HS-27A (cell line): ENCODE measurements around the gene SPAG17.
"Not testable (repeated sequence)": the region's sequence is repeated elsewhere in the genome, so short reads cannot be mapped to it uniquely, and the experiment has no call there.

ENCODE experiments used
- DNase-seq: peaks from one replicate; pipeline ENCODE4 v3.0.0-alpha.2; 2012; ENCODE audit warnings: low read depth, missing footprints

SPAG17 gene

DNA sequence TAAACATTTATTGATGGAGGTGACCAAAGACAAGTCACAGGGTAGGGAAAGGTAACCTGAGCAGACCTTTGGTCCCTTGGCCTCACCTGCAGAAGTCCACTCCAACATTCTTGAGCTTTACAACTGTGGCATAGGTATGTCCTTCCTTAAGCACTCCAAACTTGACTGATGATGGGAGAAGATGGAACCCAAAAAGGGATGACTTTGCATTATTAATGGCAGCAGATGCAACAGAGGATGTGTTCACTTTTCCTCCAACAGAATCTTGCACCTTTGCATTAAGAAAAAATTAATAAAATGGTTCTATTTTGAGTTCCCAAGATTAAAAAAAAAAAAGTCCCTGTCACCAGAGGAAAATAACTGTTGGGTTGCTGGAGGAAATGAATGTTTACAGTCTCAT is 213.3 kb downstream of the SPAG17 start:
- no peak for DNase-seq

- DNase-seq = no peak
Measured at GRCh38 chr1:117970252-117970651, 214.8 kb downstream of the SPAG17 start.

GRCh38 chr1:117967881-117968280 is 217.1 kb downstream of the SPAG17 start:
- DNase-seq = no peak

GRCh38 chr1:117967477-117967876 is 217.6 kb downstream of the SPAG17 start:
- no peak for DNase-seq

DNA sequence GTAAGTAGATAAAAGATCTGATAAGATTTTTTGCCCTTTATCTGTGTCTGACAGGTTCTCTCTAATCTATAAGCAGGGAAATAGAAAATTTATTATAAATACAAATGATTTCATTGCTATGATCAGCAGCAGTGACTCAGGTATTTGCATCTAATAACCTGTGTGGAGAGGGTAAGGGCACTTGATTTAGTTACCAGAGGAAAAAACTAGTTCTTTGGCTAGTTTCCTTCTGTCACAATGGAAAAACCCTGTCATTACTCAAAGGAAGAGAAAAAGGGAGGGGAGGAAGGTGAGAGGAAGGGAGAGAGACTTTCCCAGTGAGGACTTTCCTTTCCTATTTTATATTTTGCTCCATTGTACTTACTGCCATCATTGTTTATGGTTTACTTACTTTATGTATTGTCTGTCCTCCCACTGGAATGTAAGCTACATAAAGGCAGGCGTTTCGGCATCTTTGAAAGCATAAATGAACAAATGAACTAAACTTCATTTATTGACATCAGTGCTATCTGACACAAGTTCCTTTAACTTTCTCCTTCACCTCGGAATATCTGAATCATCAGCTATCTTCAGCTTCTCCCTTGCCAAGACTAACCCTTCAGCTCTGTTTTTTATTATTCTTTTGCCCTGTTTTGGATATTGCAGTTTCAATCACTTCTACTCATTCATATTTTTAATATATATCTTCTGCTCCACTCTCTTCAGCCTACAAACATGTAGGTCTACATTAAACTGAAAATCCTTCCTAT is 220.6 kb downstream of the SPAG17 start:
- no peak for DNase-seq

DNA sequence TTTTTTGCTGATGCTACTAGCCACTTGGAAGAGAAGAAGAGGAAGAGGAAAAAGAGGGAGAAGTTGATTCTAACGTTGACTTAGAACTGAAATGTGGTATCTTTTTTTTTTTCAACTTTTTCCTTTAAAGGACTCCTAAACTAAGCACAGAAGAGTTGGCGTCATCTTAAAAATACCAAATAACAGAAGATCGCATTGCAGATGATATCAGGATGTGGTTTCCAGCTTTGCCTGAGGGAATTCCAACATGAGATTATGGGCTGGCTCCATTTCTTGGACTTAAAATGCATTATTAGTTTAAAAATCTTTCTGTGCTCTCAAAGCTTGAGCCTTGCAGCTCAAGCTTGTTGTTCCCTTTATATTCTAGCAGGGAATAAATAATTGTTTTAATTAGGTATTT is 225.7 kb downstream of the SPAG17 start:
- no peak for DNase-seq

GRCh38 chr1:117952386-117952785 is 232.6 kb downstream of the SPAG17 start:
- DNase-seq = no peak

GRCh38 chr1:117942293-117942692 is 242.7 kb downstream of the SPAG17 start:
- no peak for DNase-seq

GRCh38 chr1:117933769-117934168 is 251.3 kb downstream of the SPAG17 start:
- DNase-seq = no peak

DNA sequence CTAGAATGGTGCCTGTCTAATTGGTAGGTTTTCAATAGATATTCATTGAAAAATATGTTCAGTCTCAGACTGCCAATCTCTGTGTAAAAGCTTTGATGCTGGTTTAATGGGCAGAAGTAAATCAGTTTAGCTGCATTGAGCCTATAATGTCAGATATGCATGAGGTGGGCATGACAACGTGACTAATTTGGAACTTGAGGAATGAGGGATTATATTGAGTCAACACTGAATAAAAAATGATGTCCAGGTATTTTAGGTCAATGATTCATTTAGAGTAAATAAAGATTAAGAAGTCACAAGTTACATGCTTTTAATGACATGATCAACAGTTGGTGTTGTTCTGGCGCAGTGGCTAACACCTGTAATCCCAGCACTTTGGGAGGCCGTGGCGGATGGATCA is 252.5 kb downstream of the SPAG17 start:
- no peak for DNase-seq

DNA sequence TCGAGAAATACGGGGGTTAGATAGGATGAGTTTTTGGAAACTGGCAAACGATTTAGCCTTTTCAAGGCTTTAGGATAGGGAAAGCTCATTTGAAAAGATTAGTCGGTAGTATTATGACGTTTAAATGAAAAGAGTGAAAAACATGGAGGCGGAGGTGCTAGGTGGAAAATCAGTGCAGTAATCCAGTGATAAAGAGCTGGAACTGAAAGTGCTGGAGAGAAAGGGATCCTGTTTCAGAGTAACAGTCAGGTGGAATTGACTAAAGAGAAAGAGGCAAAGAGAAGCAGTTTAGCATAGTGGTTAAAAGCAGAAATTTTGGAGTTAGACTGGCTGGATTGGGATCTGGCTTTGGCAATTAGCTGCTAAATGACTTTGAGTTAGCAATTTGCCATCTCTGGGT is 254.5 kb downstream of the SPAG17 start:
- DNase-seq = no peak

DNA sequence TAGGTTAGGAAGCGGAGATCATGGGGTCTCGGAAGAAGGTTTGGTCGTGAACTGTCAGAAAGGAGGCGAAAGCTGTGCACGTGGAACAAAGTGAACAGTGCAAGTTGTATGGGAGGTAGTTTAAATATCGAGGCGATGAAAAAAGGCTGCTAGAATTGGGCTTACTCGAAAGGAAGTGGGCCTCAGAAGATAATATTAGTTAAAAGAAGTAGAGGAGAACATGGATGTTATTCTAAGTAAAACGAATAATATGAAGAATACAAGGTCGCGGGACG is 254.9 kb downstream of the SPAG17 start:
- no peak for DNase-seq

GRCh38 chr1:117929343-117930172 is 255.5 kb downstream of the SPAG17 start, which contains the start of the genes GDAP2 and WDR3:
GDAP2 (minus strand) TSS chr1:117929621; CDS start chr1:117920357, 9,264 bp downstream.
WDR3 (plus strand) TSS chr1:117929739; CDS start chr1:117933320, 3,581 bp downstream.
- DNase-seq = peak; percentile 96

DNA sequence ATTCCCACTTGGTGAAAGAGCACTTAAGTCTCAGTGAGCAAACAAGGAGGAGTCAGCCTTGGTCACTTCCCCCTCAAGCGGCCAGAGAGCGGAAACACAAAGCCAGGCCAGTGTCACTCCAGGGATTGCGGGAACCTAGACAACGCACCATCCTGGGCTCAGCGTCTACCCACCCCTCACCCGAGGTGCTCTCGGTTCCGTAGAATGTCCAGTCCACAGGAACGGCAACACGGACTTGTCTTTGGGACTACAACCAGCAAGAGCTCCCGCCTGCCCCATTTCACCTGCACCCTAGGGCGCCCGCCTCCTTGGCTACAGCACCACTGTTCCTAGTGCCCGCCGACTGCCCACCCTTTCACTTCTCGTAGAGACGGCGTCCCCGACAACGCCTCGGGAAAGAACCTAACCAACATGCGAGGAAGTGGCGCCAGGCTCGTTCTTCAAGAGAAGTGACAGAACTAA is 256.1 kb downstream of the SPAG17 start:
- DNase-seq = peak; percentile 42

- DNase-seq = no peak
Measured at GRCh38 chr1:117925981-117926380, 259.0 kb downstream of the SPAG17 start.

GRCh38 chr1:117922717-117923116 is 262.3 kb downstream of the SPAG17 start:
- DNase-seq = not testable (repeated sequence)

GRCh38 chr1:117921991-117922390 is 263.0 kb downstream of the SPAG17 start:
- no peak for DNase-seq

DNA sequence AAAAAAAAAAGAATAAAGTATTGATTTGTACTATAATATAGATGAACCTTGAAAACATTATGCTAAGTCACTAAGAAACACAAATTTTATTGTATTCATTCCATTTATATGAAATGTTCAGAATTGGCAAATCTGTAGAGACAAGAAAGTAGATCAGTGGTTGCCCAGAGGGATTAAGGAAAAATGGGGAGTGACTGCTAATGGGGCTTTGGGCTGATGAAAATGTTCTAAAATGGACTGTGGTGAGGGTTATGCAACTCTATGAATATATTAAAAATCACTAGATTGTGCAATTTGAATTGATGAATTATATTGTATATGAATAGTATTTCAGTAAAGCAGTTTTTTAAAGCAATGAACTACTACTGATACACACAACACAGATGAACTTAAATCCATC is 265.7 kb downstream of the SPAG17 start:
- no peak for DNase-seq

DNA sequence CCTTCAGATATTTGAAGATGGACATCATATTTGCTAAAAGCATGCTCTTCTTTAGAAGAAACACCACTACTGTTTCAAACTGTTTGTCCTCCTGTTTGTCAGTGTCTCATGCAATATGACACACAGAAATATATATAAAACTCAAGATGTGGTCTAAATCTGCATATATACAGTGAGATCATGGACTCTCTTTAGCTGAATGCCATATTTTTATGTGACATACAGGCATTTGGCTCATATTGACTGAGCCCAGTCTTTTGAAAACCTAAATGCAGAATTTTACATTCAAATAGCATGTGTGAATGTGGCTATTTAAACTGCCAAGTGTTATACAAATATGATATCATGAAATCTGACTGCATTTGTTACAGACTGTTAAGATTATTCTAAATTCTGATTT is 274.0 kb downstream of the SPAG17 start:
- DNase-seq = no peak

DNA sequence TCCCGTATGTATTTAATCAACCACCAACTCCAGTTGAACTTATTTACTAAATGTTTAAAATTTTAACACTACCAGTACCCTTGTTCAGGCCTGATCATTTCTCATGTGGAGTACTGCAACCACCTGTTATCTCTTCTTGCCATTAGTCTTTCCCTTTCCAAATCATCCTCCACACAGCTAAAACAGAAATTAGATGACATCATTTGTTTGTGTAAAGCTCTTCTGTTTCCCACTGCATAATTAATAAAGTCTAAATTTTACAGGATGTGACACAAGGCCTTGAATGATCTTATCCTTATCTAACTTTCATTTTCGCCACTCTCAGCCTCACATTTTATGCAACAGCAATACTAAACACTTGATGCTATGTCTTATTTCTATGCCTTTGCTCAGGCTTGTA is 280.0 kb downstream of the SPAG17 start:
- no peak for DNase-seq

DNA sequence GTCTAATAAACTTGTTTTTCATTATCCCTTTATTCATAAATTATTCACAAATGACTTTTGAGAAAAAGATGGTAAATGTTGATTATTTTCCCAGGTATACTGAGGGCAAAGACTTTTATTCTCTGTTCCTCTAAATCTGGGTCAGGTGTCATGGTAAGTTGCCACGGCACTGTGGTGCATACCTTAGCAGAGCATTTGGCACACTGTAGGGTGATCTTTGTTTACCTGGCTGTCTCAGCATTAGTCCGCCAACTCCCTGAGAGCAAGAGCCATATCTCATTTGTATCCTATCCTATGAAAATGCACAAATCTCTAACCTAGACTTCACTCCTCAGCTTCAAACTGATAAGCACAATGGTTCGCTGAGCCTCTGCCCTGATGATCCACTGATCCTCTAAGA is 280.5 kb downstream of the SPAG17 start:
- no peak for DNase-seq
